Ishikawa (cell line): ENCODE results near the gene GABRG3.

Source experiments
- CEBPB ChIP-seq: IDR thresholded peaks from 2 replicates; pipeline ENCODE4 v1.6.1; 2012
- CREB1 ChIP-seq: IDR thresholded peaks from 2 replicates; pipeline ENCODE4 v1.6.1; 2012; ENCODE audit warnings: low read depth
- REST ChIP-seq: IDR thresholded peaks from 2 replicates; pipeline ENCODE4 v1.6.1; 2012; ENCODE audit warnings: low read depth, mild to moderate bottlenecking
- TEAD4 ChIP-seq: IDR thresholded peaks from 2 replicates; pipeline ENCODE4 v1.6.1; 2012

- TF ChIP-seq CREB1 (no peak), TEAD4 (no peak), REST (no peak), CEBPB (no peak)
Observed at GRCh38 chr15:26968806-26969205, 2.2 kb upstream of the GABRG3 start.
